NCI-H2081 treated with DMSO at 0.1 percent for 48 hours (cell line): ENCODE measurements around the gene TRIO.

Source experiments
- DNase-seq: peaks from one replicate; lab custom pipeline; 2025; lab: John Stamatoyannopoulos, UW

The TRIO gene

GRCh38 chr5:14557203-14557770 lies 414.1 kb downstream of the TRIO start:
- no peak for DNase-seq

- no peak for DNase-seq
Observed at GRCh38 chr5:14557791-14558415, 414.8 kb downstream of the TRIO start.
